ENCODE data around the gene CCL16. TPM values are rescaled to one million over a fixed set of nuclear protein-coding genes. Genes with fewer than 3 reads are reported as not detected.

The CCL16 gene
- total and polyA plus RNA-seq, 2 of the 8 experiments (the other 6 are each of a cell fraction or from before 2014, with no cell fraction given): not detected

DNA sequence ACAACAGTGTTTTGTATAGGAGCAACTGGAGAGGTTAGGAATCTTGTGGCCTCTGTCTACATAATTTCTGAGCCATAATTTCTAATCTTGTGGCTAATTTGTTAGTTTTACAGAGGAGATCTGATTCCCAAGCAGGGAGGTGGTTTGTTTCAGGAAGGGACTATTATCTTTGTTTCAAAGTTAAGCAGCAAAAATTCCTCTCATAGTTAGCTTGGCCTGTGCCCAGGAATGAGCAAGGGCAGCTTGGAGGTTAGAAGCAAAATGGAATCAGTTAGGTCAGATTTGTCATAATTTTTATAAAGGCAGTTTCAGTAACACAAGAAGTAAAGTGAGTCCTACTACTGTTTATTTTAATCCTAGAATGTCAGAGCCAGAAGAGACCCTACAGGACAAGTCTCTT lies 48.7 kb downstream of the CCL16 start:
- H3K18ac ChIP-seq (ENCODE audit: extremely low read depth, low read length): no peak overlapping the region
- no peaks in the 10 kb centered on the region for H3K79me1 ChIP-seq (ENCODE audit: low read depth, low read length)
- no peak for DNase-seq (ENCODE audit: low read depth in 1 of 2, low spot score in 2 of 2)
- H3K9ac ChIP-seq (replicated peaks in 1 of 4; ENCODE audit: extremely low read depth in 1 of 4, low read depth in 3 of 4, low read length in 3 of 4): no peak overlapping the region
- H3K4me3 ChIP-seq (ENCODE audit: extremely low read depth in 1 of 4, insufficient read depth in 2 of 4, low read depth in 3 of 4, low read length in 4 of 4): no peak overlapping the region
- H2BK120ac ChIP-seq (replicated peaks; ENCODE audit: low read depth, low read length): no peak overlapping the region
- H3K9me3 ChIP-seq (ENCODE audit: insufficient read depth in 2 of 2, low read depth in 1 of 2, low read length in 1 of 2): no peaks in the 10 kb centered on the region
- H3K23ac ChIP-seq (ENCODE audit: insufficient read length): no peak overlapping the region
- no peak overlapping the region for H3K4me2 ChIP-seq (ENCODE audit: insufficient read depth in 1 of 2, low read depth in 2 of 2, low read length in 2 of 2)
- H4K5ac ChIP-seq (ENCODE audit: insufficient read length, low read depth, low read length): no peak overlapping the region
- H2BK15ac ChIP-seq (ENCODE audit: low read length): no peak overlapping the region
- H2AK5ac ChIP-seq (ENCODE audit: low read depth, low read length): no peak overlapping the region
- peak overlapping the region; percentile 61; the same call in 1 of the 2 replicates for H2AFZ ChIP-seq (ENCODE audit: low read length)
- H3K79me2 ChIP-seq (ENCODE audit: control insufficient read depth in 1 of 2, insufficient read depth in 2 of 2, low read length in 2 of 2): no peaks in the 10 kb centered on the region
- H3K4me1 ChIP-seq (replicated peaks in 1 of 4; ENCODE audit: control insufficient read depth in 3 of 4, insufficient read depth in 4 of 4, low read length in 3 of 4): peaks cover 0 to 6% (median 3%) of the 10 kb centered on the region in 4 experiments; a peak in 5 of 7 replicates
- H4K8ac ChIP-seq (ENCODE audit: extremely low read depth, insufficient read depth, low read length): no peak overlapping the region
- no peaks in the 10 kb centered on the region; a peak in 2 of 7 replicates for H3K27me3 ChIP-seq (replicated peaks in 1 of 4; ENCODE audit: control insufficient read depth in 3 of 4, extremely low read depth in 1 of 4, insufficient read depth in 3 of 4, low read length in 3 of 4)
- H2BK20ac ChIP-seq (ENCODE audit: low read length): no peak overlapping the region
- H3K36me3 ChIP-seq (ENCODE audit: control insufficient read depth in 2 of 4, insufficient read depth in 4 of 4, low read length in 3 of 4): no peaks in the 10 kb centered on the region
- POLR2A ChIA-PET (ENCODE audit: partially characterized antibody): no interaction called here
- H4K91ac ChIP-seq (replicated peaks; ENCODE audit: insufficient read length, low read length): no peak overlapping the region
- H2BK5ac ChIP-seq (ENCODE audit: low read depth, low read length): no peak overlapping the region
- H4K20me1 ChIP-seq (replicated peaks in 1 of 2; ENCODE audit: control insufficient read depth in 1 of 2, insufficient read depth in 2 of 2, low read length in 2 of 2): no peaks in the 10 kb centered on the region
- no peak overlapping the region for H3K4ac ChIP-seq (replicated peaks; ENCODE audit: insufficient read length, low read depth, low read length)
- no peak overlapping the region for H3K56ac ChIP-seq (replicated peaks; ENCODE audit: insufficient read length, low read depth, low read length)
- CTCF ChIA-PET (ENCODE audit: partially characterized antibody): interaction anchor here (0.5 to 2.1 kb wide), 4 partner anchors 15 to 105 kb away, joined by 3 to 8 read pairs (median 4); no protein-coding TSS in a partner anchor
- no peak for FAIRE-seq
- H3K23me2 ChIP-seq (ENCODE audit: low read depth, low read length): no peaks in the 10 kb centered on the region; the same call in none of the 2 replicates
- no peak overlapping the region for H3K27ac ChIP-seq (ENCODE audit: low read depth, low read length)
- no peak overlapping the region for H3K14ac ChIP-seq (ENCODE audit: insufficient read length)
- no peak overlapping the region for H2BK12ac ChIP-seq (ENCODE audit: low read depth, low read length)
- TF ChIP-seq RFX5 (IDR thresholded peaks at IDR 0.05; ENCODE audit: borderline replicate concordance, low read depth, low read length) (no peak), HDAC2 (IDR thresholded peaks at IDR 0.05; ENCODE audit: borderline replicate concordance in 1 of 2, low read depth in 2 of 2, low read length in 2 of 2) (no peak), TAF7 (optimal IDR thresholded peaks at IDR 0.05; ENCODE audit: borderline replicate concordance, low read depth, low read length) (no peak), TCF12 (IDR thresholded peaks at IDR 0.05; ENCODE audit: low read depth, low read length) (no peak)

All from H1 (cell line).